ENCODE measurements around the gene VIL1.

Gene VIL1

GRCh38 chr2:218406949-218407618 is 11.8 kb upstream of the VIL1 start:
- peak; percentile 84 for DNase-seq

GRCh38 chr2:218407717-218408116 is 11.2 kb upstream of the VIL1 start:
- no peak for DNase-seq

DNA sequence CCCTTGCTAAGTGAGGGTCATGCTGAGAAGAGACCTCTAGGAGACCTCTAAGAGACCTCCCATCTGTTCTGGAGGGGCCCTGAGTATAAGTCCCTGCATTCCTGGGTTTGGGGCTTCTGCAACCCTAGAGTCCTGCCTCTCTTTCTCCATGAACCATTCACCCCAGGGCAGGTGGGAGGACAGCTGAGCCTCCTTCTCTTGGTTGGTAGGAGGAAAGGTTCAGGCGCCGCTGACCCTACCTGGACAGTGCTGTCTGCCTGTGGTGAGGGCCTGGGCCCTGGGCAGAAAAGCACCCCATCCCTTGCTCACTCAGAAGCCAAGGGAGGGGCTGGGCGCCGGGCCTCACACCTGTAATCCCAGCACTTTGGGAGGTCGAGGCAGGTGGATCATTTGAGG is 604 bp upstream of the VIL1 start:
- no peak for DNase-seq

- no peak for DNase-seq
These were observed 800 bp downstream of the VIL1 start for GRCh38 chr2:218419630-218420216.

DNA sequence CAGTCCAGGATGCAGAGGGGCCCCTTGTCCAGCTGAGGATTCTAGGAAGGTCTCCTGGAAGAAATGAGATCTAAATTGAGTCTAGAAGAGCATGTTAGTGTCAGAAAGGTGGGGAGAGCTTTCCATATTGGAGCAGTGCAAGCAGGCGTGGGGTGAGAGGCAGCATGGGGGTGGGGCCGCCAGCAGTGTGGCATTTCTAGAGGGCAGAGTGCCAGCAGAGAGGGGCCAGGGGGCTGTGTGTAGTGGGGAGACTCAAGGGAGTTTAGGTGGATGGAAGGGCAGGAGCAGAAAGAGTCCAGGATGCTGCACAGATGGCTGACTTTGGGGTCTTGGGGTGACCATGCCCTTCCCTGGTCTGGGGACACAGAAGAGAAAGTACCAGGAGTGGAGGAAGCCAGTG is 2.1 kb downstream of the VIL1 start:
- DNase-seq, result no peak

- no peak for DNase-seq
These were observed 3.6 kb downstream of the VIL1 start for GRCh38 chr2:218422403-218423086.

DNA sequence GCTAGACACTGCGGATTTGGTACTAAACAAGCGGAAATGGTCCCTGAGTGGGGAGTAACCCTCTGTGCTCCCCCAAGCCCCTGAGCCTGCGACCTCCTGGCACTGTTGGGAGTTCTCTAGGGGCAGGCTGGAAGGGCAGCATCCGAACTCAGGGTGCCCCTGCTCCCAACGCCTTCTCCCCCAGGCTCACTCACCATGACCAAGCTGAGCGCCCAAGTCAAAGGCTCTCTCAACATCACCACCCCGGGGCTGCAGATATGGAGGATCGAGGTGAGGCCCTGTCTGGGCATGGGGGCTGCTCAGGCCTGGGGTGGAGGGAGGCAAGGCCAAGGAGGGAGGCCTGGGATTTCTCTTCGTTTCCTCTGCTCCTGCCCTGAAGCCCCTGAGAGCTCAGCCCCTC is 4.7 kb downstream of the VIL1 start:
- no peak for DNase-seq

DNA sequence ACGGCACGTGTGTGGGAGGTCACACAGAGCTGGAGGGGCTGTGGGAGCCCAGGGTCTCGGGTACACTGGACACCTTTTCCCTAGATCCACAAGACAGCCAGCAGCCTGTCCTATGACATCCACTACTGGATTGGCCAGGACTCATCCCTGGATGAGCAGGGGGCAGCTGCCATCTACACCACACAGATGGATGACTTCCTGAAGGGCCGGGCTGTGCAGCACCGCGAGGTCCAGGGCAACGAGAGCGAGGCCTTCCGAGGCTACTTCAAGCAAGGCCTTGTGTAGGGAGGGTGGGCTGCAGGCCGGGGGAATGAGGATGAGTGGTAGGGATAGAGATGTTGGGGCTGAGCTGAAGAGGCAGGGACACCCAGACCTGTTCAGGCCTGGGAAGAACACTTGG is 6.6 kb downstream of the VIL1 start:
- no peak for DNase-seq

DNA sequence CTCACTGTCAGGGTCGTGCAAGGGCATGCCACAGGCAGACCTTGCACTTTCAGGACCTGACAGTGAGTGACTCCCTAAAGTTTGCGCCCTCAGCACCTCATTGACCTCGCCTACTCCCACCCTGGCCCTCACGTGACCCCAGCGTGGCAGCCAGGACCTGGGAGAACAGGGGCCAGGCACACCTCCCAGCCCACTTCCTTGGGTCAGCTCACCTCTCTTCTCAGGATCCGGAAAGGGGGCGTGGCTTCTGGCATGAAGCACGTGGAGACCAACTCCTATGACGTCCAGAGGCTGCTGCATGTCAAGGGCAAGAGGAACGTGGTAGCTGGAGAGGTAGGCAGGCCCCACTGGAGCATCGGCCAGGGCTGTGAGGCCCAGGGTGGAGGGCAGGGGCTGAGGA is 8.8 kb downstream of the VIL1 start:
- DNase-seq, result no peak

- no peak for DNase-seq
These were observed 10.1 kb downstream of the VIL1 start for GRCh38 chr2:218428846-218429558.

GRCh38 chr2:218429911-218430692 is 11.2 kb downstream of the VIL1 start:
- no peak for DNase-seq

DNA sequence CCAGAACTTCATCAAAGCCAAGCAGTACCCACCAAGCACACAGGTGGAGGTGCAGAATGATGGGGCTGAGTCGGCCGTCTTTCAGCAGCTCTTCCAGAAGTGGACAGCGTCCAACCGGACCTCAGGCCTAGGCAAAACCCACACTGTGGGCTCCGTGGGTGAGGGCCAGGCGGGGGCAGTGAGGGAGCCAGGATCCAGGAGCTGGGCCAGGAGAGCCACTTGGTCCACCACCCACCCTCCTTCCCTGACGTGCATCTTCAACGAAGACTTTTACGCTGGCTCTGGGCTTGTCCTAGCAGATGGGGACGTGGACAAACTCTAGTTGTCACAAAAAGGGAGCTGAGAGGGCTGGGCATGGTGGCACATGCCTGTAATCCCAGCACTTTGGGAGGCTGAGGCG is 11.8 kb downstream of the VIL1 start:
- DNase-seq, result no peak

- no peak for DNase-seq
These were observed 13.0 kb downstream of the VIL1 start for GRCh38 chr2:218431878-218432277.

GRCh38 chr2:218432676-218433365 is 13.9 kb downstream of the VIL1 start:
- no peak for DNase-seq

DNA sequence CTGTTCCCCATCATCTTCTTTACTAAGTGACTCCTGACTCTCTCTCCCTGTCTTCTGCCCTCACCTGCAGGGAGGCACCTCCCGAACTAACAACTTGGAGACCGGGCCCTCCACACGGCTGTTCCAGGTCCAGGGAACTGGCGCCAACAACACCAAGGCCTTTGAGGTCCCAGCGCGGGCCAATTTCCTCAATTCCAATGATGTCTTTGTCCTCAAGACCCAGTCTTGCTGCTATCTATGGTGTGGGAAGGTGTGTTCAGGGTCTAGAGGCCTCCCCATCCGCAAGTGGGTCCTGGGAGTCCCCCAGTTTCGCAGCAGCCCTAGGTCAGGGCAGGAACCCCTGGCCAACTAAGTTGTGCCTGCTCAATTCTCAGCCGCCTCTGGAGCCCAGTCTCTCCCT is 15.5 kb downstream of the VIL1 start:
- no peak for DNase-seq

DNA sequence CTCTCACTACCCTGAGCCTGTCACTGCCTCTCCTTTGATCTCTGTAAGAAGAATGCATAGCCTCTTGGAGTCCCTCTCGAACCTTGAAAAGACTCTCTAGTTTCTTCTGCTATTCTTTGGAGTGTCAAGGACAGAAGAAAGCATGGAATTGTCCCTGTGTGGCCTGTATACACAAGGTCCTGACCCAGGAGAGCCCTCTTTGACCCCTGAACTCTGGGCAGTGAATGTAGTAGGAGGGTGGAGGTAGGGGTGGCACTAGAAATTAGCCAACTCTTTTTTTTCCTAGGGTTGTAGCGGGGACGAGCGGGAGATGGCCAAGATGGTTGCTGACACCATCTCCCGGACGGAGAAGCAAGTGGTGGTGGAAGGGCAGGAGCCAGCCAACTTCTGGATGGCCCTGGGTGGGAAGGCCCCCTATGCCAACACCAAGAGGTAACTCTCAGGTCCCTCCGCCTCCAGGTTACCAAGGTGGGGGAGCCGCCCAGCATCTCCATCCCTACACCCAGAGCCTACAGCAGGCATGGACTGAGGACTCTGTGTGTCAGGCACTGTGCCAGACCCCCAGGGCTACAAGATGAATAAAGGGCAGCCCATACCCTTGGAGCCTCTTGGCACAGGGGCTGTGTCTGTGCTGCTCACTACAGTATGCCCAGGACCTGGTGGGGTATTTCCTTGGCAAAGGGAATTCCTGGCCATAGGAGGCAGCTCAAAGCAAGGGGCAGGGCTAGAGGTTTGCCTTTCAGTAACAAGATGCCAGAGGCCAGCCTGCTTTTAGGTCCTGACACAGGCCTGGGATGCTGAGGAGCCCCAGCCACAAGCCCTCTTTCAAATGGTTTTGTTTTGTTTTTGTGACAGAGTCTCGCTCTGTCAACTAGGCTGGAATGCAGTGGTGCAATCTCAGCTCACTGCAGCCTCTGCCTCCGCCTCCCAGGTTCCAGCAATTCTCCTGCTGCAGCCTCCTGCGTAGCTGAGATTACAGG is 16.4 kb downstream of the VIL1 start:
- no peak for DNase-seq

DNA sequence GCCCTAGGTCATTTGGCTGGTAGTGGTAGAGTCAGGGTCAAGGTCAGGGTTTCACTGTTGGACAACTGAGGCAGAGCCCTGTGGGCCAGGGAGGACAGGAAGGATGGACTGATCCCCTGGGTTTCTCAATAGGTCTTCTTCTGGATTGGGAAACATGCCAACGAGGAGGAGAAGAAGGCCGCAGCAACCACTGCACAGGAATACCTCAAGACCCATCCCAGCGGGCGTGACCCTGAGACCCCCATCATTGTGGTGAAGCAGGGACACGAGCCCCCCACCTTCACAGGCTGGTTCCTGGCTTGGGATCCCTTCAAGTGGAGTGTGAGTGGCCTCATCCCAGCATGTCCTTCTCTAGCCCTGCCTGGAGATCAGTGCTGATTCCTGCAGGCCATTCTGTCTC is 18.1 kb downstream of the VIL1 start:
- no peak for DNase-seq

- no peak for DNase-seq
These were observed 19.0 kb downstream of the VIL1 start for GRCh38 chr2:218437969-218438368.

DNA sequence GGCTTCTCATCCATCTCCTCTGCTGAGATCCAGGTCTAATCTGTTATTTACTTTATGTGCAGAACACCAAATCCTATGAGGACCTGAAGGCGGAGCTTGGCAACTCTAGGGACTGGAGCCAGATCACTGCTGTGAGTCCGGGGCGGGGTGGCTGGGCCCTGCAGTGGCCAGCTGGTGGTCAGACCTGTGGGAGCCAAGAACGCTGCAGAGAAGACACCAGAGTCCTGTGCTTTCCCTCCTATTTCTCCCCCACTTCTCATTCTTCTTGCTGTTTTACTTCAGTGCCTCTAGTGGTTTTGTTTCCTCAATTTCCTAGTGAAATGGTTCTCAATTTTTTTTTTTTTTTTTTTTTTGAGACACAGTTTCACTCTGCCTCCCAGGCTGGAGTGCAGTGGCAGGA is 19.7 kb downstream of the VIL1 start:
- no peak for DNase-seq

GRCh38 chr2:218444692-218445357 is 25.9 kb downstream of the VIL1 start:
- no peak for DNase-seq

- DNase-seq, result no peak
These were observed 26.7 kb downstream of the VIL1 start for GRCh38 chr2:218445602-218446001.
